IMR-90 (cell line): ENCODE data around the gene SCCPDH. TPM values are rescaled to one million over a fixed set of nuclear protein-coding genes. Genes with fewer than 3 reads are reported as not detected.

ENCODE experiments used
- ATAC-seq: fragments of 200-7000 bp; cut with Tn5 transposase; 2 replicates; pipeline ENCODE4 v1.9.1; 2020; ENCODE audit warnings: low read depth, mild to moderate bottlenecking, moderate library complexity
- BruUV-seq: library from RNA; stranded (reverse); fragments of 400-500 nt; replicated peaks from 2 replicates; lab custom pipeline; 2021; lab: Mats Ljungman, UMichigan
- CTCF ChIA-PET: fragments of 300-600 bp; formaldehyde crosslinking; extraction: SDS; loops from one replicate; lab custom pipeline; 2021; ENCODE audit warnings: antibody characterized with exemption; lab: Yijun Ruan, JAX
- POLR2A ChIA-PET: fragments of 300-600 bp; sonication (Branson Sonifier 250); formaldehyde crosslinking; loops from one replicate; lab custom pipeline; 2022; ENCODE audit warnings: antibody characterized with exemption; ENCODE audit not compliant: unreplicated experiment; lab: Charles Lee
- DNase-seq: peaks from one replicate; pipeline ENCODE4 v3.0.0; 2013
- H2AFZ ChIP-seq: replicated peaks from 2 replicates; pipeline ENCODE3; 2013; ENCODE audit warnings: low read length, mild to moderate bottlenecking; ENCODE audit not compliant: poor library complexity
- H2AK5ac ChIP-seq: 2 replicates; pipeline ENCODE4 v1.6.1; 2013; ENCODE audit warnings: low read depth, low read length, inconsistent platforms
- H2AK9ac ChIP-seq: replicated peaks from 2 replicates; pipeline ENCODE3; 2013; ENCODE audit warnings: mild to moderate bottlenecking, low read depth, low read length, moderate library complexity; ENCODE audit not compliant: poor library complexity
- H2BK120ac ChIP-seq: 2 replicates; pipeline ENCODE4 v1.6.1; 2013; ENCODE audit warnings: low read depth, low read length, inconsistent platforms
- H2BK15ac ChIP-seq: 3 replicates; pipeline ENCODE4 v1.6.1; 2013; ENCODE audit warnings: low read depth, low read length, inconsistent platforms
- H2BK20ac ChIP-seq: 2 replicates; pipeline ENCODE4 v1.6.1; 2013; ENCODE audit warnings: low read depth, mild to moderate bottlenecking, inconsistent platforms, low read length, moderate library complexity
- H2BK5ac ChIP-seq: 2 replicates; pipeline ENCODE4 v1.6.1; 2013; ENCODE audit warnings: mild to moderate bottlenecking, low read depth, low read length, inconsistent platforms; ENCODE audit not compliant: poor library complexity, severe bottlenecking
- H3K14ac ChIP-seq: replicated peaks from 2 replicates; pipeline ENCODE4 v1.6.1; 2013; ENCODE audit warnings: low read depth, low read length, inconsistent platforms
- H3K18ac ChIP-seq: 2 replicates; pipeline ENCODE4 v1.6.1; 2013; ENCODE audit warnings: low read depth, low read length, control low read depth
- H3K23ac ChIP-seq: 2 replicates; pipeline ENCODE4 v1.6.1; 2013; ENCODE audit warnings: low read depth, low read length, inconsistent platforms
- H3K27ac ChIP-seq: 2 replicates; pipeline ENCODE4 v1.5.1; 2013; ENCODE audit warnings: mild to moderate bottlenecking, control low read depth, low read length; ENCODE audit not compliant: insufficient read depth
- H3K27me3 ChIP-seq: 2 replicates; pipeline ENCODE4 v1.6.1; 2013; ENCODE audit warnings: low read length; ENCODE audit not compliant: control insufficient read depth, insufficient read depth
- H3K36me3 ChIP-seq: 2 replicates; pipeline ENCODE4 v1.6.1; 2013; ENCODE audit warnings: low read length, mixed read lengths; ENCODE audit not compliant: control insufficient read depth, insufficient read depth
- H3K4ac ChIP-seq: 2 replicates; pipeline ENCODE4 v1.6.1; 2013; ENCODE audit warnings: low read depth, low read length, inconsistent platforms
- H3K4me1 ChIP-seq: 2 replicates; pipeline ENCODE4 v1.6.1; 2013; ENCODE audit warnings: low read length, mixed read lengths; ENCODE audit not compliant: control insufficient read depth, insufficient read depth
- H3K4me2 ChIP-seq: 2 replicates; pipeline ENCODE4 v1.6.1; 2013; ENCODE audit warnings: low read depth, mild to moderate bottlenecking, control low read depth, low read length, moderate library complexity
- H3K4me3 ChIP-seq: 2 replicates; pipeline ENCODE4 v1.5.1; 2013; ENCODE audit warnings: low read depth, mild to moderate bottlenecking, control low read depth, low read length, moderate library complexity; ENCODE audit not compliant: insufficient read depth
- H3K56ac ChIP-seq: 2 replicates; pipeline ENCODE4 v1.6.1; 2013; ENCODE audit warnings: low read length, inconsistent platforms; ENCODE audit not compliant: insufficient read depth; ENCODE audit errors: extremely low read depth
- H3K79me1 ChIP-seq, 2 experiments: 2 replicates each; pipeline ENCODE4 v1.6.1; 2013; ENCODE audit warnings: low read length in 2 of 2, inconsistent platforms in 1 of 2, low read depth in 1 of 2
- H3K9ac ChIP-seq: 2 replicates; pipeline ENCODE4 v1.6.1; 2013; ENCODE audit warnings: low read depth, low read length, control low read depth
- H3K9me1 ChIP-seq: 2 replicates; pipeline ENCODE4 v1.6.1; 2013; ENCODE audit warnings: low read length, inconsistent platforms; ENCODE audit not compliant: insufficient read depth
- H3K9me3 ChIP-seq: 2 replicates; pipeline ENCODE4 v1.6.1; 2013; ENCODE audit warnings: low read length; ENCODE audit not compliant: control insufficient read depth, insufficient read depth
- H4K20me1 ChIP-seq: 2 replicates; pipeline ENCODE4 v1.6.1; 2013; ENCODE audit warnings: low read length, inconsistent platforms; ENCODE audit not compliant: insufficient read depth
- H4K5ac ChIP-seq: 2 replicates; pipeline ENCODE4 v1.6.1; 2013; ENCODE audit warnings: mild to moderate bottlenecking, low read depth, low read length, control low read depth
- H4K8ac ChIP-seq, 2 experiments: 2 replicates each; pipeline ENCODE4 v1.6.1; 2013; ENCODE audit warnings: low read depth in 2 of 2, low read length in 2 of 2, control low read depth in 1 of 2, inconsistent platforms in 1 of 2
- H4K91ac ChIP-seq: 2 replicates; pipeline ENCODE4 v1.6.1; 2013; ENCODE audit warnings: low read depth, low read length, inconsistent platforms; ENCODE audit not compliant: insufficient read depth
- BHLHE40 ChIP-seq: fragments of 150-350 bp; IDR thresholded peaks from 2 replicates; pipeline ENCODE4 v1.6.1; 2016; ENCODE audit warnings: mild to moderate bottlenecking, low read depth, low read length
- CEBPB ChIP-seq: IDR thresholded peaks from 2 replicates; pipeline ENCODE4 v1.6.1; 2012; ENCODE audit warnings: low read depth, low read length, improper control_type of control experiment
- CHD1 ChIP-seq: IDR thresholded peaks from 2 replicates; pipeline ENCODE4 v1.6.1; 2012; ENCODE audit warnings: low read depth, low read length, improper control_type of control experiment
- CTCF ChIP-seq: conservative IDR thresholded peaks from 2 replicates; pipeline ENCODE4 v1.5.1; 2012; ENCODE audit warnings: mild to moderate bottlenecking, low read depth, low read length, improper control_type of control experiment
- ELK1 ChIP-seq: fragments of 150-350 bp; IDR thresholded peaks from 2 replicates; pipeline ENCODE4 v1.6.1; 2016; ENCODE audit warnings: low read depth, mild to moderate bottlenecking, low read length, moderate library complexity, borderline replicate concordance
- FOS ChIP-seq: fragments of 150-350 bp; IDR thresholded peaks from 2 replicates; pipeline ENCODE4 v1.6.1; 2016; ENCODE audit warnings: low read depth, low read length
- MAFK ChIP-seq: IDR thresholded peaks from 2 replicates; pipeline ENCODE4 v1.6.1; 2012; ENCODE audit warnings: low read depth, low read length, improper control_type of control experiment
- MAZ ChIP-seq: IDR thresholded peaks from 2 replicates; pipeline ENCODE4 v1.6.1; 2012; ENCODE audit warnings: low read depth, mild to moderate bottlenecking, low read length, improper control_type of control experiment, moderate library complexity, borderline replicate concordance
- MXI1 ChIP-seq: IDR thresholded peaks from 2 replicates; pipeline ENCODE4 v1.6.1; 2012; ENCODE audit warnings: low read depth, mild to moderate bottlenecking, low read length, moderate library complexity, borderline replicate concordance
- NFE2L2 ChIP-seq: fragments of 150-350 bp; IDR thresholded peaks from 2 replicates; pipeline ENCODE4 v1.6.1; 2016; ENCODE audit warnings: low read depth, mild to moderate bottlenecking, low read length
- POLR2A ChIP-seq: IDR thresholded peaks from 2 replicates; pipeline ENCODE4 v1.6.1; 2012; ENCODE audit warnings: mild to moderate bottlenecking, low read depth, low read length
- RAD21 ChIP-seq: IDR thresholded peaks from 2 replicates; pipeline ENCODE4 v1.6.1; 2012; ENCODE audit warnings: low read length, improper control_type of control experiment
- RCOR1 ChIP-seq: IDR thresholded peaks from 2 replicates; pipeline ENCODE4 v1.6.1; 2012; ENCODE audit warnings: mild to moderate bottlenecking, low read length, improper control_type of control experiment; ENCODE audit not compliant: insufficient replicate concordance
- RFX5 ChIP-seq: IDR thresholded peaks from 2 replicates; pipeline ENCODE4 v1.8.0; 2012; ENCODE audit warnings: low read depth, mild to moderate bottlenecking, low read length, moderate library complexity
- SMC3 ChIP-seq: fragments of 150-350 bp; IDR thresholded peaks from 2 replicates; pipeline ENCODE4 v1.6.1; 2016; ENCODE audit warnings: low read depth, mild to moderate bottlenecking, antibody characterized with exemption, low read length, moderate library complexity
- USF2 ChIP-seq: fragments of 150-350 bp; IDR thresholded peaks from 2 replicates; pipeline ENCODE4 v1.6.1; 2017; ENCODE audit warnings: mild to moderate bottlenecking, antibody characterized with exemption, low read length, low read depth
- WGBS, 2 experiments: methylation state at CpG; one replicate each; pipeline versions ENCODE4 v1.1.5 to v1.1.7; 2013; ENCODE audit warnings: missing lambda C conversion rate in 2 of 2; ENCODE audit not compliant: insufficient read length in 1 of 2; ENCODE audit errors: extremely low coverage in 2 of 2; 5-methylcytosine and 5-hydroxymethylcytosine counted together
- dilution Hi-C: fragments of 300-500 bp; cut with HindIII; formaldehyde crosslinking; loops from one replicate; pipeline ENCODE4 v1.14.3; 2018; ENCODE audit warnings: low sequenced_read_pairs; ENCODE audit not compliant: unreplicated experiment
- in situ Hi-C: fragments of 300-500 bp; cut with MboI; formaldehyde crosslinking; loops from 3 replicates; pipeline ENCODE4 v1.14.3; 2019; ENCODE audit warnings: low sequenced_read_pairs, inconsistent platforms, mixed read lengths
- intact Hi-C: fragments of 100-400 bp; cut with micrococcal nuclease; formaldehyde crosslinking; loops from 2 replicates; pipeline ENCODE4 v1.10.0; 2022
- polyA plus RNA-seq, 3 experiments: library from polyadenylated mRNA; depleted of rRNA; stranded (reverse); fragments of >200 nt; gene quantifications; 2 replicates each; pipeline ENCODE4 v1.2.3, GENCODE V29; 2012; ENCODE audit warnings: low replicate concordance in 1 of 3
- total RNA-seq: library from RNA; depleted of rRNA; stranded (reverse); fragments of >200 nt; gene quantifications from 2 replicates; pipeline ENCODE4 v1.2.3, GENCODE V29; 2012

Gene SCCPDH
- total and polyA plus RNA-seq, 2 of the 4 experiments (the other 2 are of a cell fraction), result 26.9 to 37.8 TPM

GRCh38 chr1:246726881-246727280 is 2.7 kb downstream of the SCCPDH start:
- H3K79me1 ChIP-seq, result peaks cover 29 to 48% of the 10 kb centered on the region in 2 experiments
- H3K27me3 ChIP-seq, result no peaks in the 10 kb centered on the region
- H4K20me1 ChIP-seq, result no peaks in the 10 kb centered on the region
- ATAC-seq, result no peak
- no peak overlapping the region for H3K9ac ChIP-seq
- H3K4me1 ChIP-seq, result no peaks in the 10 kb centered on the region; the same call in 1 of the 2 replicates
- H3K36me3 ChIP-seq, result peaks cover 26% of the 10 kb centered on the region
- H2AK5ac ChIP-seq, result no peak overlapping the region
- no peak overlapping the region for H3K4me3 ChIP-seq
- no peak overlapping the region for H2BK5ac ChIP-seq
- H3K27ac ChIP-seq, result no peak overlapping the region
- no peak for DNase-seq
- dilution Hi-C loops, result no loop called here
- intact Hi-C loops, result no loop called here
- H3K56ac ChIP-seq, result no peak overlapping the region
- no peak overlapping the region for H3K4me2 ChIP-seq
- no CpG with 5 or more reads among the region's 4 CpGs for WGBS, 2 experiments
- H3K9me1 ChIP-seq, result no peaks in the 10 kb centered on the region
- no peak overlapping the region for H2BK15ac ChIP-seq
- no peak overlapping the region for H2AK9ac ChIP-seq
- no peak overlapping the region for H3K14ac ChIP-seq
- no peak overlapping the region for H2AFZ ChIP-seq
- no peak for TF ChIP-seq CTCF
- no peak for TF ChIP-seq MAFK
- TF ChIP-seq ELK1, result no peak
- TF ChIP-seq USF2, result no peak
- TF ChIP-seq RCOR1, result no peak
- no peak for TF ChIP-seq SMC3
- no peak for TF ChIP-seq RAD21
- no peak for TF ChIP-seq CHD1
- no peak for TF ChIP-seq RFX5
- no peak for TF ChIP-seq NFE2L2
- TF ChIP-seq CEBPB, result no peak
- TF ChIP-seq POLR2A, result no peak
- TF ChIP-seq MXI1, result no peak
- no peak for TF ChIP-seq BHLHE40
- TF ChIP-seq MAZ, result no peak
- TF ChIP-seq FOS, result no peak
- no peak overlapping the region for H4K91ac ChIP-seq
- H2BK20ac ChIP-seq, result no peak overlapping the region
- no TSS peak for BruUV-seq
- no peak overlapping the region for H4K8ac ChIP-seq
- ChIA-PET POLR2A (no interaction called here), CTCF (no interaction called here)
- H3K23ac ChIP-seq, result no peak overlapping the region
- peaks cover 2% of the 10 kb centered on the region; the same call in 1 of the 2 replicates for H3K9me3 ChIP-seq
- in situ Hi-C loops, result no loop called here
- no peak overlapping the region for H4K5ac ChIP-seq
- H2BK120ac ChIP-seq, result no peak overlapping the region
- no peak overlapping the region for H3K4ac ChIP-seq
- H3K18ac ChIP-seq, result no peak overlapping the region
